ENCODE measurements around the gene ZC3HAV1L. TPM values are rescaled to one million over a fixed set of nuclear protein-coding genes. Genes with fewer than 3 reads are reported as not detected.
"Not testable (repeated sequence)": the region's sequence is repeated elsewhere in the genome, so short reads cannot be mapped to it uniquely, and the experiment has no call there.

ZC3HAV1L gene
- total RNA-seq, 1 donor from 2014 or later = 3.4 TPM

DNA sequence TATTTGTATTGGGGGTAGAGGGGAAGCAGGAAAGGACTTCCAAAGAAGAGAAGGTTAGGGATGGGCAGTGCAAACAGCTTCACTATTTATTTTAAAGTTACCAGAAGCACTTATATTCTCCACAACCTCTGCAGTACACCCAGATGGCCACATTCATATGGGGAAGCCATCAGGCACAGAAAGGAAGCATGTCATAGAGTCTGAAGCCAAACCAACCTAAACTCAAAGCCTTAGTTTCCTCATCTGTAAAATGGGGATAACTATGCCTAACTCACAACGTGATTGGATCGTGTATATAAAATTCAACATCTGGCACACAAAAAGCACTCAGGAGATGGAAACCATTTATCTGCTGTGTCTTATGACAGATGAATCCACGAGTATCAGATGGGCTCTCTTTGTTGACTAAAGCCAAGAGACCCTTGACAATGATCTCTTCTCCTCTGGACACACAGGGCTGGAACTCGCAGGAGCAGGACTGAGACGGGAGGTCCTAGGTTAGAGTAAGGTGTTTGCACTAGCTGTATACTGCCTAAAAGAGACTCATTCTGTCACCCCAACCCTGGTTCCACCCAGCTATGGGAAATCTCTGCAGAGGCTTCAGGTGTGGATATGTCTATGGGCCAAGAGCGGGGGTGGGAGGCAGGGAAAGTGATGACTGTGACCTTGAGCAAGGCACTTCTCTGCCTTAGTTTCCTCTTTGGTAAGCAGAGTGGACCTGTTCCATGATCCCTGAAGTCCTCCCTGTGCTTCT, 56.4 kb downstream of the ZC3HAV1L start:
- intact Hi-C loops (cut with micrococcal nuclease) = no loop called here
- Histone ChIP-seq H3K36me3 (no peaks in the 10 kb centered on the region), H3K4me3 (peak overlapping the region; percentile 77)

DNA sequence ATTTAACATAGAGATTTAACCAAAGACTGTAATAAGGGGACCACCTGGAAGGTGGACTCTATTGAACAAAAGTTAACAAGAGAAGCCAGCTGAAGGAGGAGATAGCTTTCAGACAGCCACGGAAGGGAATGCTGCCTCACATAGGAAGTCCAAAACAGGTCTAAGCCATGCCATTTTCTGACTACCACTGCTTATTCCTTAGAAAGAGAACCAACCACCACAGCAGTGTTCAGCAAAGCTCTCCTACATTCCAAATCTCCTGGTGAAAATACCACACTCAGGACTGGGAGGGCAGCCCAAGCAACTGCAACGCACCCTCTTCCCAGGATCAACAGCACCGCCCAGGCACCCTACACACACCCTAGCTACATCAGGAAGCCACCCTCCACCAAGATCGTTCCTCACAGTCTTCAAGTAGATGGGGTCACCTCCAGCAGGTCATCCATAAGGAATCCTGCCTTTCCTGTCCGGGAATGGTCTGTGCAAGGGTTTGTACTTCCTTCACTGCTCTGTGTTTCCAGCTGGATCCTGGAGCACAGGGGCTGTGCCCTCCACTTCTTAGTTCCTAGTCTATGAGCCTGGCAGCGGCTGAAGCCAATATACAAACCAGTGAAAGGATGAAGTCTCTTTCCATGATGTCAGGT, 57.2 kb downstream of the ZC3HAV1L start:
- TF ChIP-seq, protein P1, sequence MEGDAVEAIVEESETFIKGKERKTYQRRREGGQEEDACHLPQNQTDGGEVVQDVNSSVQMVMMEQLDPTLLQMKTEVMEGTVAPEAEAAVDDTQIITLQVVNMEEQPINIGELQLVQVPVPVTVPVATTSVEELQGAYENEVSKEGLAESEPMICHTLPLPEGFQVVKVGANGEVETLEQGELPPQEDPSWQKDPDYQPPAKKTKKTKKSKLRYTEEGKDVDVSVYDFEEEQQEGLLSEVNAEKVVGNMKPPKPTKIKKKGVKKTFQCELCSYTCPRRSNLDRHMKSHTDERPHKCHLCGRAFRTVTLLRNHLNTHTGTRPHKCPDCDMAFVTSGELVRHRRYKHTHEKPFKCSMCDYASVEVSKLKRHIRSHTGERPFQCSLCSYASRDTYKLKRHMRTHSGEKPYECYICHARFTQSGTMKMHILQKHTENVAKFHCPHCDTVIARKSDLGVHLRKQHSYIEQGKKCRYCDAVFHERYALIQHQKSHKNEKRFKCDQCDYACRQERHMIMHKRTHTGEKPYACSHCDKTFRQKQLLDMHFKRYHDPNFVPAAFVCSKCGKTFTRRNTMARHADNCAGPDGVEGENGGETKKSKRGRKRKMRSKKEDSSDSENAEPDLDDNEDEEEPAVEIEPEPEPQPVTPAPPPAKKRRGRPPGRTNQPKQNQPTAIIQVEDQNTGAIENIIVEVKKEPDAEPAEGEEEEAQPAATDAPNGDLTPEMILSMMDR (IDR thresholded peaks at IDR 0.05; ENCODE audit: borderline replicate concordance) = no peak
- Histone ChIP-seq H3K36me3 (no peaks in the 10 kb centered on the region), H3K4me3 (no peak overlapping the region), H3K4me1 (peaks cover 26% of the 10 kb centered on the region), H3K27me3 (ENCODE audit: low read depth) (no peaks in the 10 kb centered on the region), H3K27ac (replicated peaks) (no peak overlapping the region), H3K9me3 (replicated peaks) (no peaks in the 10 kb centered on the region)
- intact Hi-C loops (cut with micrococcal nuclease) = no loop called here
- DNase-seq = no peak

More for the DNA sequence above, 56.4 kb downstream of the ZC3HAV1L start:
- Histone ChIP-seq H3K9me3 (replicated peaks) (no peaks in the 10 kb centered on the region), H3K4me1 (peaks cover 26% of the 10 kb centered on the region), H3K27me3 (ENCODE audit: low read depth) (no peaks in the 10 kb centered on the region), H3K27ac (replicated peaks) (no peak overlapping the region)
- no peak for DNase-seq
- TF ChIP-seq, protein P1 (IDR thresholded peaks at IDR 0.05; ENCODE audit: borderline replicate concordance) = peak; percentile 11

DNA sequence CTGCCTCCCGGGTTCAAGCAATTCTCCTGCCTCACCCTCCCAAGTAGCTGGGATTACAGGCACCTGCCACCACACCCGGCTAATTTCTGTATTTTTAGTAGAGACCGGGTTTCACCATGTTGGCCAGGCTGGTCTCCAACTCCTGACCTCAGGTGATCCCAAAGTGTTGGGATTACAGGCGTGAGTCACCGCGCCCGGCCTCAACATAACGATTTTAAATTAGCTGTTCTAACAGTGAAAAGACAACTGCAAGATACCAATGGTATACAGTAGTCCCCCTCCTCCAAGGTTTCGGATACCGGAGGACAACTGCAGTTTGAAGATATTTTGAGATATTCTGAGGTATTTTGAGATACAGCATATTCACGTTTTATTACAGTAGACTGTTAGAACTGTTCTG, 59.7 kb downstream of the ZC3HAV1L start:
- peaks cover 20% of the 10 kb centered on the region for H3K4me1 ChIP-seq
- intact Hi-C loops (cut with micrococcal nuclease); H3K27ac ChIP-seq (replicated peaks); H3K4me3 ChIP-seq; H3K27me3 ChIP-seq (ENCODE audit: low read depth); DNase-seq; H3K9me3 ChIP-seq (replicated peaks); H3K36me3 ChIP-seq: not testable (repeated sequence)

Other genes with a start within 250 kb of the ZC3HAV1L start
- not detected for gene TMEM213, start 238.0 kb downstream of the ZC3HAV1L start, total RNA-seq
- not detected for gene ATP6V0A4, start 237.8 kb downstream of the ZC3HAV1L start, total RNA-seq
- gene KIAA1549, start 54.7 kb downstream of the ZC3HAV1L start, total RNA-seq = 2.1 TPM
- 6.8 TPM for gene ZC3HAV1, start 73.7 kb upstream of the ZC3HAV1L start, total RNA-seq
- gene UBN2, start 195.2 kb upstream of the ZC3HAV1L start, total RNA-seq = 14.4 TPM